Adipose tissue (tissue), 3 donors: ENCODE data around the gene LIPA. TPM values are rescaled to one million over a fixed set of nuclear protein-coding genes. Genes with fewer than 3 reads are reported as not detected.

Source experiments
- H3K27ac ChIP-seq: one replicate; pipeline ENCODE4 v1.5.1; 2013; ENCODE audit warnings: low read depth, low read length
- WGBS, 3 donors: extraction: QIAGEN DNeasy Blood & Tissue Kit; methylation state at CpG; one replicate each; pipeline ENCODE4 v1.1.7; 2013; 5-methylcytosine and 5-hydroxymethylcytosine counted together
- polyA plus RNA-seq, 3 donors: library from polyadenylated mRNA; stranded (reverse); fragments of 200-250 nt; gene quantifications; one replicate each; pipeline ENCODE4 v1.2.3, GENCODE V29; 2013
- donor health status: healthy with polysubstance abuse.
- donor health status: Bipolar disorder and iron deficiency.
- donor health status: healthy.

The LIPA gene
- polyA plus RNA-seq, 3 donors, result 19.2 to 45.2 (median 34.5) TPM

GRCh38 chr10:89245802-89246201, 5.8 kb downstream of the LIPA start:
- H3K27ac ChIP-seq, result no peak overlapping the region
- 60 to 70% (median 63%) methylated on average over 4 of the region's 4 CpGs for WGBS, 3 donors

GRCh38 chr10:89242840-89243568, 8.6 kb downstream of the LIPA start:
- H3K27ac ChIP-seq, result no peak overlapping the region
- 41 to 57% (median 49%) methylated on average over 8 of the region's 8 CpGs for WGBS, 3 donors

GRCh38 chr10:89242345-89242684, 9.3 kb downstream of the LIPA start:
- H3K27ac ChIP-seq, result no peak overlapping the region

- H3K27ac ChIP-seq, result no peak overlapping the region
- 57 to 83% (median 67%) methylated on average over 3 of the region's 3 CpGs for WGBS, 3 donors
Measured at GRCh38 chr10:89241486-89242344, 9.9 kb downstream of the LIPA start.

GRCh38 chr10:89241026-89241425, 10.5 kb downstream of the LIPA start:
- WGBS, 3 donors, result 90 to 95% (median 94%) methylated on average over 3 of the region's 3 CpGs
- no peak overlapping the region for H3K27ac ChIP-seq

GRCh38 chr10:89240519-89240918, 11.1 kb downstream of the LIPA start:
- no peak overlapping the region for H3K27ac ChIP-seq
- WGBS, 3 donors, result 73 to 84% (median 76%) methylated on average over 3 of the region's 3 CpGs

GRCh38 chr10:89238956-89239644, 12.5 kb downstream of the LIPA start:
- WGBS, 3 donors, result 78 to 93% (median 93%) methylated on average over 5 of the region's 5 CpGs

GRCh38 chr10:89237849-89238248, 13.7 kb downstream of the LIPA start:
- no peak overlapping the region for H3K27ac ChIP-seq

More at GRCh38 chr10:89238956-89239644, 12.5 kb downstream of the LIPA start:
- no peak overlapping the region for H3K27ac ChIP-seq

- WGBS, 3 donors, result 79 to 91% (median 88%) methylated on average over 4 of the region's 4 CpGs
- H3K27ac ChIP-seq, result no peak overlapping the region
Measured at GRCh38 chr10:89236226-89236797, 15.3 kb downstream of the LIPA start.

GRCh38 chr10:89235073-89235798, 16.3 kb downstream of the LIPA start:
- no peak overlapping the region for H3K27ac ChIP-seq

GRCh38 chr10:89233033-89233432, 18.5 kb downstream of the LIPA start:
- WGBS, 3 donors, result 76 to 88% (median 80%) methylated on average over 2 of the region's 2 CpGs

More at GRCh38 chr10:89235073-89235798, 16.3 kb downstream of the LIPA start:
- WGBS, 3 donors, result 61 to 84% (median 66%) methylated on average over 12 of the region's 12 CpGs

GRCh38 chr10:89228962-89229361, 22.6 kb downstream of the LIPA start:
- H3K27ac ChIP-seq, result no peak overlapping the region

More at GRCh38 chr10:89233033-89233432, 18.5 kb downstream of the LIPA start:
- H3K27ac ChIP-seq, result no peak overlapping the region

GRCh38 chr10:89228146-89228545, 23.4 kb downstream of the LIPA start:
- H3K27ac ChIP-seq, result no peak overlapping the region
- 93 to 94% (median 93%) methylated on average over 3 of the region's 3 CpGs for WGBS, 3 donors

GRCh38 chr10:89226891-89227290, 24.7 kb downstream of the LIPA start:
- no peak overlapping the region for H3K27ac ChIP-seq
- WGBS, 3 donors, result 91 to 100% (median 94%) methylated on average over 1 of the region's 1 CpG

- WGBS, 3 donors, result 54 to 58% (median 56%) methylated on average over 18 of the region's 18 CpGs
- H3K27ac ChIP-seq, result no peak overlapping the region
Measured at GRCh38 chr10:89224739-89225443, 26.7 kb downstream of the LIPA start.

GRCh38 chr10:89221919-89222318, 29.7 kb downstream of the LIPA start:
- no peak overlapping the region for H3K27ac ChIP-seq

GRCh38 chr10:89219513-89220218, 31.9 kb downstream of the LIPA start:
- no peak overlapping the region for H3K27ac ChIP-seq
- WGBS, 3 donors, result 77 to 84% (median 83%) methylated on average over 4 of the region's 4 CpGs

More at GRCh38 chr10:89221919-89222318, 29.7 kb downstream of the LIPA start:
- WGBS, 3 donors, result 66 to 78% (median 67%) methylated on average over 2 of the region's 2 CpGs
